Activated CD8-positive, alpha-beta memory T cell treated with anti-CD3 and anti-CD28 coated beads for 24 hours (primary cell): Measurements from ENCODE around the gene UBA3.
A peak's percentile ranks its signal among the peaks of the same experiment; 100 is the strongest.

Experiments
- DNase-seq: peaks from one replicate; pipeline ENCODE4 v3.0.0-alpha.2; 2020

The UBA3 gene

GRCh38 chr3:69097407-69098086, 17.4 kb upstream of the UBA3 start:
- no peak for DNase-seq

GRCh38 chr3:69096299-69096698, 16.1 kb upstream of the UBA3 start:
- no peak for DNase-seq

- no peak for DNase-seq
Observed at GRCh38 chr3:69095636-69096035, 15.5 kb upstream of the UBA3 start.

- no peak for DNase-seq
Observed at GRCh38 chr3:69094467-69095205, 14.5 kb upstream of the UBA3 start.

- DNase-seq, result no peak
Observed at GRCh38 chr3:69092030-69092516, 11.9 kb upstream of the UBA3 start.

- no peak for DNase-seq
Observed at GRCh38 chr3:69091389-69092029, 11.3 kb upstream of the UBA3 start.

- DNase-seq, result no peak
Observed at GRCh38 chr3:69090021-69090420, 9.9 kb upstream of the UBA3 start.

GRCh38 chr3:69088063-69088462, 7.9 kb upstream of the UBA3 start:
- no peak for DNase-seq

GRCh38 chr3:69087030-69087791, 7.0 kb upstream of the UBA3 start:
- DNase-seq, result no peak

- DNase-seq, result peak; percentile 86
Observed at GRCh38 chr3:69085833-69086722, 5.9 kb upstream of the UBA3 start.

GRCh38 chr3:69085168-69085832, 5.1 kb upstream of the UBA3 start:
- peak; percentile 68 for DNase-seq

- peak; percentile 91 for DNase-seq
Observed at GRCh38 chr3:69084326-69085167, 4.4 kb upstream of the UBA3 start, which contains the start of gene ARL6IP5. ARL6IP5 (plus strand) TSS chr3:69084937; CDS start chr3:69085048, 111 bp downstream.

- peak; percentile 79 for DNase-seq
Observed at GRCh38 chr3:69082805-69083204, 2.6 kb upstream of the UBA3 start.

- no peak for DNase-seq
Observed at GRCh38 chr3:69082361-69082760, 2.2 kb upstream of the UBA3 start.

GRCh38 chr3:69081583-69082262, 1.6 kb upstream of the UBA3 start:
- no peak for DNase-seq

GRCh38 chr3:69079269-69080159, 651 bp downstream of the UBA3 start:
- DNase-seq, result peak; percentile 72

- no peak for DNase-seq
Observed at GRCh38 chr3:69072928-69073327, 7.2 kb downstream of the UBA3 start.

GRCh38 chr3:69066121-69066520, 14.0 kb downstream of the UBA3 start:
- DNase-seq, result no peak
